Myometrial cell (primary cell): ENCODE results near the gene CFHR2. TPM values are rescaled to one million over a fixed set of nuclear protein-coding genes. Genes with fewer than 3 reads are reported as not detected.

Experiments
- total RNA-seq: library from RNA; depleted of rRNA; stranded (reverse); fragments of >200 nt; gene quantifications from 2 replicates; pipeline ENCODE4 v1.2.3, GENCODE V29; 2015

Gene CFHR2
- not detected in 2 replicates for total RNA-seq

GRCh38 chr1:196943568-196943967, at the start of gene CFHR2:
CFHR2 (plus strand) TSS chr1:196943738; CDS start chr1:196943881, 143 bp downstream.

GRCh38 chr1:196977278-196977677, 33.7 kb downstream of the CFHR2 start, which contains the start of gene CFHR5:
CFHR5 (plus strand) TSS chr1:196977556; CDS start chr1:196977665, 109 bp downstream.

Other genes with a start within 250 kb of the CFHR2 start
- gene CFHR3, start 168.9 kb upstream of the CFHR2 start, total RNA-seq = not detected in 2 replicates
- gene CFHR1, start 124.0 kb upstream of the CFHR2 start, total RNA-seq = 0.29 TPM in 1 of 2 replicates, not detected in the other
- gene CFHR4, start 55.7 kb upstream of the CFHR2 start, total RNA-seq = not detected in 2 replicates
- gene CFHR5, start 33.8 kb downstream of the CFHR2 start, total RNA-seq = not detected in 2 replicates
- gene F13B, start 123.5 kb downstream of the CFHR2 start, total RNA-seq = not detected in 2 replicates
- gene ASPM, start 202.9 kb downstream of the CFHR2 start, total RNA-seq = 30.3 and 46.1 TPM in 2 replicates